ENCODE results near the gene ERC1.

ERC1 gene

GRCh38 chr12:1439201-1439600 lies 448.2 kb downstream of the ERC1 start:
- DNase-seq (ENCODE audit: low read depth in 2 of 2) = no peak

GRCh38 chr12:1439687-1440086 lies 448.7 kb downstream of the ERC1 start:
- no peak for DNase-seq (ENCODE audit: low read depth in 2 of 2)

GRCh38 chr12:1443421-1444141 lies 452.6 kb downstream of the ERC1 start:
- no peak for DNase-seq (ENCODE audit: low read depth in 2 of 2)

GRCh38 chr12:1444142-1444516 lies 453.1 kb downstream of the ERC1 start:
- no peak for DNase-seq (ENCODE audit: low read depth in 2 of 2)

GRCh38 chr12:1445807-1446206 lies 454.8 kb downstream of the ERC1 start:
- DNase-seq (ENCODE audit: low read depth in 2 of 2) = no peak

DNA sequence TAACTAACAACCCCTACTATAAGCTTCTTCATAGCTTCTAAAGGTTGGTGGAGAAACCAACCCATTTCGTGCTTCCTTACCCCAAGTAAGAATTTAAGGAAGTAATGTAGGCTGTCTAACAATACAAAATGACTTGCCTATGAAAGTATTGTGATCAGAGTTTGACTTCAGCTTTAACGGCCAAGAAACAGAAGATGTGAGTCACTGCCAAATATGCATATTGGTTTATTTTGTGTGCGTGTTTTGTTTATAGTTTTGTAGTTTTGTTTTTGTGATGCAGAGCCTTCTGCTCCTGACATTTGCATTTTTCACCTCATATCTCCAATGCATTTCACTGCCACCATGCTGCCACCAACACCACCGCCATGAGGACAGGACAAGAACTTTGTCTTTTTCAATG lies 457.3 kb downstream of the ERC1 start:
- no peak for DNase-seq (ENCODE audit: low read depth in 2 of 2)

DNA sequence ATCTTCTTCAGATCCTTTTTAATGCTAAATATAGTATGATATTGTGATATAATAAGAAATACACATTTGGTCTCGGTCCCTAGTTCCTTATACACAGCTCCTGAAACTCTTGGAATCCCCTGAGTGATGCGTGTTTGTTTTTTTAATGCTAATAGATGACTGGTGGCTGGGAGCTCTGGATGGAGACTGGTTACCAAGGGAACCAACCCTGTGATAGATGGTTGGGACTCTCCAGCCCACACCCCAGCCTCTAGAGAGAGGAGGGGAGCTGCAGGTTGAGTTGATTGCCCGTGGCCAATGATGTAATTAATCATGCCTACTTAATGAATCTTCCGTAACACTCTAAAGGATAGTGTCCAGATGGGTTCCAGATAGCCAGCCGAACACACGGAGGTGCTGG lies 462.8 kb downstream of the ERC1 start:
- DNase-seq (ENCODE audit: low read depth in 2 of 2) = no peak

DNA sequence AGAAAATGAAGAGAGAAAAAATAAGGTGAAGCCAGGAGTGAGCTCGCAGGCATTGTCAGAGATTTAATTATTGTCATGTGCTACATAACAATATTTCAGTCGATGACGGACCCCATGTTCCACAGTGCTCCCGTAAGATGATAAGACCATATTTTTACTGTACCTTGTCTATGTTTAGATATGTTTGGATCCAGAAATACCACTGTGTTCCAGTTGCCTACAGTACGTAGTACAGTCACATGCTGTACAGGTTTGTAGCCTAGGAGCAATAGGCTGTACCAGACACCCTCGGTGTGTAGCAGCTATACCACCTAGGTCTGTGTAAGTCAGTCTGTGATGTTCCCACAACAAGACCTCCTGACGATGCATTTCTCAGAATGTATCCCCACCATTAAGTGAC lies 465.9 kb downstream of the ERC1 start:
- no peak for DNase-seq (ENCODE audit: low read depth in 2 of 2)

- no peak for DNase-seq (ENCODE audit: low read depth in 2 of 2)
Measured at GRCh38 chr12:1457901-1458300, 466.9 kb downstream of the ERC1 start.

- no peak for DNase-seq (ENCODE audit: low read depth in 2 of 2)
Measured at GRCh38 chr12:1459339-1459738, 468.3 kb downstream of the ERC1 start.

GRCh38 chr12:1463073-1463905 lies 472.3 kb downstream of the ERC1 start:
- DNase-seq (ENCODE audit: low read depth in 2 of 2) = no peak

DNA sequence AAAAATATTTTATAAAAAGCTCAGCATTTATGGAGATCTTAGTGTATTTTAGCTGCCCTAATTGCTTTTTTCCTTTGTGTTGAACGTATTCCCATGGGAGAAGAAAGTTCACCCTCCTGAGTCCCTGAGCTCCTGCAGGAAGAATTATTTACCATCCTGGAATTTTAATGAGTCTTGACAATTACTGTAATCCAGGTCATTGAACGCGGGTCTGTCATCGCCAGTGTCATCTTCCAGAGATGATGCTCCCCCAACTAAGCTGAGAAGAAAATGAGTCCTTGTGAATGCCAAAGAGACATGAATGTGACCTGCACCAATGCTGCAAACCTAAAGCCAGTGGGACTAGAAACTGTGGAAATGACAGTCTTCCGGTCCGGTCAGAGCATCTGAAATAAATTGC lies 473.9 kb downstream of the ERC1 start:
- DNase-seq (ENCODE audit: low read depth in 2 of 2) = no peak

DNA sequence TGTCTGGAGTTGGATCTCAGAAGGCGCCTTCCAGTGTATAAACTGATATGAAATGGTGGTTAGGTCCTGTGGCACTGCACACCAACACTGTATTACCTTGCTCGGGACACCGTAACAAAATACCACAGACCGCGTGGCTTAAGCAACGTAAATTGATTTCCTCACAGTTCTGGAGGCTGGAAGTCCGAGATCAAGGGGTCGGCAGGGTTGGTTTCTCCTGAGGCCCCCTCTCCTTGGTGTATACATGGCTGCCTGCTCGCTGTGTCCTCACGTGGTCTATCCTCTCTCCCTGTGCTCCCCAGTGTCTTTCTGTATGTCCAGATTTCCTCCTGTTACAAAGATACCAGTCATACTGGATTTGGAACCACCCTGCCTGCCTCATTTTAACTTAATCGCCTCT lies 475.0 kb downstream of the ERC1 start:
- no peak for DNase-seq (ENCODE audit: low read depth in 2 of 2)

DNA sequence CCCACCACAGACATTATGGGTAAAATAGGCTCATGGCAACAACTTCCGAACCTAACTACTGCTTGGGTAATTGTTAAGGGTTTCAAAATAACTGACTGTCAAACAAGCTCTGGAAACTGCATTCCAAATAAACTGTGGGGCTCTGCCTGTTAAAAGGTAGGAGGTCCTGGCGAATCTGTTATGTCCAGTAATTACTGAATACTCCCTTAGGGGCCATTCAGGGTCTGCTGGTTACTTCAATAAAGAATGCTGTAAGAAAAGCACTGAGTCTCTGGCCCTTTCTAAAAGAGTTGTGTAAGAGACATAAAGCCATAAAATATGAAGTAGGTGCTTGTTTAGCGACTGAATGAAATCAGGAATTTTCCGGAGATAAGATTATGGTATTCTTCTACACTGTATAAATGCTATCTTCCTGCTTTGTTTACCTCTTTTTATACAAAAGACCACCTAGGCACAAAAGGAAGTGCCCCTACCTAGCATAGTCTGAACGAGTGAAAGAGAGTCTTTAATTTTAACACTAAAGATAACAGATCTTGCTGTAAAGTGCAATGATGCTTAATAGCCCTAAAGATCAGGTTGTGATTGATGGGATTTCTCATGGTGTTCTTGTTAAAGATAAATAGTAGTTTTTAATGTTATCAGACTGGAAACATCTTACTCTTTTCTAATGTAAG lies 475.6 kb downstream of the ERC1 start:
- DNase-seq (ENCODE audit: low read depth in 2 of 2) = no peak

DNA sequence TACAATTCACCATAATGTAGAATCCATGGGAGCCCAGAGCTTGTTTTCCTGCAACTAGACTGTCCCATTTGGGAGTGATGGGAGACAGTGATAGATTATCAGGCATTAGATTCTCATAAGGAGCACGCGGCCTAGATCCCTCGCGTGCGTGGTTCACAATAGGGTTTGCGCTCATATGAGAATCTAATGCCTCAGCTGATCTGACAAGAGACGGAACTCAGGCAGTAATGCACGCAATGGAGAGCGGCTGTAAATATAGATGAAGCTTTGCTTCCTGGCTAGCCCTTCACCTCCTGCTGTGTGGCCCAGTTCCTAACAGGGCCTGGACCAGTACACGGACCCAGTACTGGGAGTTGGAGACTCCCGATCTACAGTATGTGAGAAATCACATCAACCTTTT lies 476.7 kb downstream of the ERC1 start:
- no peak for DNase-seq (ENCODE audit: low read depth in 2 of 2)

DNA sequence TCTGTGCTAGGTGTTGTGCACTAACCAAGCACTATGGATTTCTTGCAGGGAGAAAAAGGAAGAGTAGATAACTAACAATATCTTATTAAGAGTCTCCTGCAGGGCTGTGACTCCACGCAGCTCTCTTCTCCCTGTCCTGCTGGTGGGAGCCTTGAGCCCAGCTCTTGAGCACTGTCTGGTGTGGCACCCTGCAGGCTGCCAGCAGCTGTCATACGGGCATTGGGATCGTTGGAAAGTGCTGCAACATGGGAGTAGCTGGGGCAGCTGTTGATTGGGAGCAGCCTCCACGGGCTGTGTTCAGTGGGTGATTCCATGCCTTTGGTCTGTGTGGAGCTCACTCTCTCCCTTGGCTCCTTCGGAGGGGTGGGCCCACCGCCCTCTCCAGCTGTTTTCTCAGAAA lies 478.0 kb downstream of the ERC1 start:
- DNase-seq (ENCODE audit: low read depth in 2 of 2) = no peak

DNA sequence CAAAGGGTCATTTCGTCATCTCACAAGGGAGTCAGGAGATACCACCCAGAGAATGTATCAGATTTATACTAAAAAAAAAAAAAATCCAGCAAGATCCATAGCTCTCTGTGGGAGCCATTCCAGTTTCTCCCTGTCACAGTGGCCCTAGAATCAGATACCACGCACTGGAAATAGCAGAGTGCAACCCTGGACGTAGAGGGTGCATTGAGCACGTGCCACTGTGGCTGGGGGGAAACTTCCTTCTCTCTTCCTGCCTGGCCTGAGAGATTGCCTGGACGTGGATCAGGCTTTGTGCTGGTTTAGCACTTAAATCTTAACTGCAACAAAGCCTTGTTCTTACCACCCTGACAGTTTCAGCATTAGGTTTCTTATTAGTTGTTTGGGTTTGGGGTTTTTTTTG lies 479.0 kb downstream of the ERC1 start:
- no peak for DNase-seq (ENCODE audit: low read depth in 2 of 2)

DNA sequence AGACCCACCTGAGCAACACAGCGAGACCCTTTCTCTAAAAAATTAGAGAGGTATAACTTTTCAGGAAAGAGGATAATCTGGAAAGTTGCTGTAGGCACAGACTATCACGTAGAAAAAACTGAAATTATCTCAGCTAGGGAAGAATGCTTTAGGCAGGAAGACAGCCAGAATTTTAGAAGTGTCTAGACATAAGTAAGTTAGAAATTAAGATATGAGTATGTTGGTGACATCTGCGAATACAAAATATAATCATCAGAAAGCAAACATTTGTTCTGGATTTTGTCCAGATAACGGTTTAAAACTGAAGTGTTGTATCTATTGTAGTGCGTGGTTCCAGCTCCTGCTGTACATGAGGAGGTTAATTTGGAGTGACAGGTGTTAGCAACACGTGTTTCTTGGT lies 480.2 kb downstream of the ERC1 start:
- no peak for DNase-seq (ENCODE audit: low read depth in 2 of 2)

- no peak for DNase-seq (ENCODE audit: low read depth in 2 of 2)
Measured at GRCh38 chr12:1473418-1473817, 482.4 kb downstream of the ERC1 start.

DNA sequence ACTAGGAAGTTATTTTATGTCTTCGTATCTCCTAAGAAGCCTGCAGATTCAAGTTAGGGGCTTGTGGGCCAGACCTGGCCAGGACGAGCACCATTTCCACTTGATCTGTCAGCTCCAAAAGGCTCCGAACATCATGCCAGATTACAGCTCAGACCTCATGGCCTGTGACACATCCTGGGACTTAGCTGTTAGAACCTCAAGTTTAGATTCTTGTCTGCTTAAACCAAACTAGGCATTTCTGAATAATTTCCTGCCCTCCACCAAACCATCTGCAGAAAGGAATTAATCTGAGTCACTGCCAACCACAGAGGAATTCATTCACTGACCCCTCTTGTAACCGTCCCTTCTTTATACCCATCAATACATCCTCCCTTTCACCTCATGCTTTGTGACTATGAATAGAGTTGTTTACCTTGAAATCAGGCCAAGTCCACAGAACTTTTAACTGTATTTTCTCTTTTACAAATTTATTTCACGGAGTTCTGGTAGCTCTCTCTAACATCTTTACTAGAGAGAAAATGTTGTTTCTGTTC lies 483.1 kb downstream of the ERC1 start:
- DNase-seq (ENCODE audit: low read depth in 2 of 2) = no peak

DNA sequence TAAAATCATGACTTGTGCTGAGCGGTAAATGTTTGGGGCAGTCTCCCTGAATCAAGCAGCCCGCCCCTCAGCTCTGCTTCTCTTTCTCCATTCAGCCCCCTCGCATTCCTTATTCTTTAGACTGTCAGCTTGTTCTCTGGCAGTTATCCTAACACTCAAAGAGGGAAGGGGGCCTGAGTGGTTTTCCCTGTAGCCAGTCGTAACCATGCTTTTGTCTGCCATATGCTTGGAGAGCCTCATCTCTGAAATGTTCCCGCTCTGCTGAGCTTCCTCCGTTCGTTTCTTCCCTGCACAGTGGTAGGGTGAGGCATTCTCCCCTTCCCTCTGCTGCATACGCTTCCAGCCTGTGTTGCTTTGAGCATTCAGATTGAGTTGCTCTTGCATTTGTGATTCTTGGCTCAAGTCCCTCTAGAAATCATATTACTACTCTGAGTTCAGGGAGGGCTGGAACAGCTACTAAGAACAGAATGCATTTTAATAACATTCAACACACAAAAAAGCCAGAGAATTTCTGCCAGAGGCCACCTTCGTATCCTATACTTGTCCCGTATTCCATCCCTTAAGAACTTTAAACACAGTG lies 483.6 kb downstream of the ERC1 start:
- no peak for DNase-seq (ENCODE audit: low read depth in 2 of 2)

- DNase-seq (ENCODE audit: low read depth in 2 of 2) = no peak
Measured at GRCh38 chr12:1479645-1480044, 488.6 kb downstream of the ERC1 start.
